ENCODE measurements around the gene UAP1L1. TPM values are rescaled to one million over a fixed set of nuclear protein-coding genes. Genes with fewer than 3 reads are reported as not detected.

UAP1L1 gene
- total and polyA plus RNA-seq, 9 of the 15 experiments (the other 6 are each of a cell fraction or from before 2014, with no cell fraction given), result 0.20 to 8.6 (median 3.7) TPM

GRCh38 chr9:137028263-137029057 lies 48.9 kb upstream of the UAP1L1 start (continued):
- TF ChIP-seq EWSR1 (IDR thresholded peaks at IDR 0.05; ENCODE audit: borderline replicate concordance, low read depth, partially characterized antibody), result no peak
- TF ChIP-seq ZFPM2 (CRISPR knock-in tag; IDR thresholded peaks at IDR 0.05), result no peak
- TF ChIP-seq LEF1 (IDR thresholded peaks at IDR 0.05), result no peak
- TF ChIP-seq ZNF586 (CRISPR knock-in tag; conservative IDR thresholded peaks at IDR 0.05), result no peak
- TF ChIP-seq ZNF347 (CRISPR knock-in tag; IDR thresholded peaks at IDR 0.05; ENCODE audit: low read depth), result no peak
- TF ChIP-seq, protein P1, sequence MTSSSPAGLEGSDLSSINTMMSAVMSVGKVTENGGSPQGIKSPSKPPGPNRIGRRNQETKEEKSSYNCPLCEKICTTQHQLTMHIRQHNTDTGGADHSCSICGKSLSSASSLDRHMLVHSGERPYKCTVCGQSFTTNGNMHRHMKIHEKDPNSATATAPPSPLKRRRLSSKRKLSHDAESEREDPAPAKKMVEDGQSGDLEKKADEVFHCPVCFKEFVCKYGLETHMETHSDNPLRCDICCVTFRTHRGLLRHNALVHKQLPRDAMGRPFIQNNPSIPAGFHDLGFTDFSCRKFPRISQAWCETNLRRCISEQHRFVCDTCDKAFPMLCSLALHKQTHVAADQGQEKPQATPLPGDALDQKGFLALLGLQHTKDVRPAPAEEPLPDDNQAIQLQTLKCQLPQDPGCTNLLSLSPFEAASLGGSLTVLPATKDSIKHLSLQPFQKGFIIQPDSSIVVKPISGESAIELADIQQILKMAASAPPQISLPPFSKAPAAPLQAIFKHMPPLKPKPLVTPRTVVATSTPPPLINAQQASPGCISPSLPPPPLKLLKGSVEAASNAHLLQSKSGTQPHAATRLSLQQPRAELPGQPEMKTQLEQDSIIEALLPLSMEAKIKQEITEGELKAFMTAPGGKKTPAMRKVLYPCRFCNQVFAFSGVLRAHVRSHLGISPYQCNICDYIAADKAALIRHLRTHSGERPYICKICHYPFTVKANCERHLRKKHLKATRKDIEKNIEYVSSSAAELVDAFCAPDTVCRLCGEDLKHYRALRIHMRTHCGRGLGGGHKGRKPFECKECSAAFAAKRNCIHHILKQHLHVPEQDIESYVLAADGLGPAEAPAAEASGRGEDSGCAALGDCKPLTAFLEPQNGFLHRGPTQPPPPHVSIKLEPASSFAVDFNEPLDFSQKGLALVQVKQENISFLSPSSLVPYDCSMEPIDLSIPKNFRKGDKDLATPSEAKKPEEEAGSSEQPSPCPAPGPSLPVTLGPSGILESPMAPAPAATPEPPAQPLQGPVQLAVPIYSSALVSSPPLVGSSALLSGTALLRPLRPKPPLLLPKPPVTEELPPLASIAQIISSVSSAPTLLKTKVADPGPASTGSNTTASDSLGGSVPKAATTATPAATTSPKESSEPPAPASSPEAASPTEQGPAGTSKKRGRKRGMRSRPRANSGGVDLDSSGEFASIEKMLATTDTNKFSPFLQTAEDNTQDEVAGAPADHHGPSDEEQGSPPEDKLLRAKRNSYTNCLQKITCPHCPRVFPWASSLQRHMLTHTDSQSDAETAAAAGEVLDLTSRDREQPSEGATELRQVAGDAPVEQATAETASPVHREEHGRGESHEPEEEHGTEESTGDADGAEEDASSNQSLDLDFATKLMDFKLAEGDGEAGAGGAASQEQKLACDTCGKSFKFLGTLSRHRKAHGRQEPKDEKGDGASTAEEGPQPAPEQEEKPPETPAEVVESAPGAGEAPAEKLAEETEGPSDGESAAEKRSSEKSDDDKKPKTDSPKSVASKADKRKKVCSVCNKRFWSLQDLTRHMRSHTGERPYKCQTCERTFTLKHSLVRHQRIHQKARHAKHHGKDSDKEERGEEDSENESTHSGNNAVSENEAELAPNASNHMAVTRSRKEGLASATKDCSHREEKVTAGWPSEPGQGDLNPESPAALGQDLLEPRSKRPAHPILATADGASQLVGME (CRISPR knock-in tag; IDR thresholded peaks at IDR 0.05), result no peak
- TF ChIP-seq ERF (CRISPR knock-in tag; IDR thresholded peaks at IDR 0.05), result no peak
- peak; percentile 33 for TF ChIP-seq EGR1 (conservative IDR thresholded peaks at IDR 0.05)
- TF ChIP-seq FOXP1 (CRISPR knock-in tag; IDR thresholded peaks at IDR 0.05), result peak; percentile 66; the same call in 1 of the 2 replicates
- TF ChIP-seq TEAD1 (CRISPR knock-in tag; IDR thresholded peaks at IDR 0.05), result no peak
- TF ChIP-seq CBFA2T2 (conservative IDR thresholded peaks at IDR 0.05), result no peak; the same call in 1 of the 2 replicates
- no peak for TF ChIP-seq ARID1B (IDR thresholded peaks at IDR 0.05)
- TF ChIP-seq SMARCA4 (IDR thresholded peaks at IDR 0.05), result no peak; the same call in 1 of the 2 replicates
- no peak for TF ChIP-seq ZNF232 (CRISPR knock-in tag; IDR thresholded peaks at IDR 0.05)
- TF ChIP-seq GTF2A2 (tag; IDR thresholded peaks at IDR 0.05), result no peak
- no peak for TF ChIP-seq GATA2 (CRISPR knock-in tag; IDR thresholded peaks at IDR 0.05)
- TF ChIP-seq ZFP36 (IDR thresholded peaks at IDR 0.05; ENCODE audit: low read depth, low read length, partially characterized antibody), result peak; percentile 12
- no peak for TF ChIP-seq PURB (CRISPR knock-in tag; IDR thresholded peaks at IDR 0.05; ENCODE audit: low read depth)
- no peak for TF ChIP-seq TOE1 (IDR thresholded peaks at IDR 0.05; ENCODE audit: borderline replicate concordance)
- TF ChIP-seq TOE1 (CRISPR knock-in tag; IDR thresholded peaks at IDR 0.05; ENCODE audit: borderline replicate concordance, low read depth), result 0 out of 2 replicates have a peak, but pooled peaks have one; percentile 60
- TF ChIP-seq HEY1 (CRISPR knock-in tag; IDR thresholded peaks at IDR 0.05; ENCODE audit: borderline replicate concordance), result no peak
- no peak for TF ChIP-seq EZH2 (IDR thresholded peaks at IDR 0.05; ENCODE audit: borderline replicate concordance, low read depth, low read length)
- no peak for TF ChIP-seq THRB (CRISPR knock-in tag; conservative IDR thresholded peaks at IDR 0.05)

Measured in K562 (cell line).